Spleen (tissue), 7 donors: Measurements from ENCODE around the gene LCE1A.

Experiments used
- CTCF ChIP-seq, 11 experiments: fragments of 200-600 bp in 7 of 11; fragments of 450-650 bp in 4 of 11; sonication (generic) in 4 of 11; IDR thresholded peaks in 8 of 11; conservative IDR thresholded peaks in 3 of 11; 1 replicate in 7 of 11; 2 replicates in 4 of 11; pipeline versions ENCODE4 v1.4.0 to v1.8.0; 2016 to 2021; ENCODE audit warnings: antibody characterized with exemption in 11 of 11, inconsistent platforms in 4 of 11, mild to moderate bottlenecking in 1 of 11
- POLR2A ChIP-seq, 3 donors: fragments of 450-650 bp; IDR thresholded peaks; one replicate each; pipeline ENCODE4 v1.5.1; 2017; ENCODE audit warnings: antibody characterized with exemption in 3 of 3, mild to moderate bottlenecking in 1 of 3
- donor health status: DM: no; HTN: no; CAD: no; lungs with moderate emphysema.
- donor health status: DM: no; HTN: no; CAD: no.
- donor health status: DM: no; HTN: no; CAD: no.

DNA sequence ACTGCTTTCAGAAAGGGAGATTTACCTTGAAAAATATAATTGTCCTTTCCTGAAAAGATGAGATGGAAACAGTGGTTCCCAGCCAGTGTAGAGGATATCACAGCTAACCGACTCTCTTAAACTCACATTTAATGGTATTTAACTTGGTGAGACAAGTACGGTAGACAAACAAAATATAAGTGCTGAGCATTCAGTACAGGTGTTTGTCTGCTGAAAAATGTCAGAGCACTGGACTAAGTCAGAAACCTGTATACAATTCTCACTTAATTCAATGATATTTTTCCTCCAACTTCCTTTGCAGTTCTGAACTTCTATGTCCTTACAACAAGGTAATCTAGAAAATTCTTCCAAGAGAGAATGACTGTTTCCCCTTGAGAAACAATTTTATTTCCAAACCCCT, 15.6 kb upstream of the LCE1A start, which contains the start of gene LCE1B:
- TF ChIP-seq POLR2A (IDR thresholded peaks at IDR 0.05), result no peak
- TF ChIP-seq CTCF (IDR thresholded peaks at IDR 0.05 in 8 of 11, conservative IDR thresholded peaks at IDR 0.05 in 3 of 11), result no peak
